OCI-LY3 (cell line): ENCODE results near the gene WARS2.

Experiments used
- CTCF ChIP-seq: fragments of 200-600, 300-600 bp; sonication (generic); IDR thresholded peaks from 2 replicates; pipeline ENCODE4 v1.5.1; 2014; ENCODE audit warnings: antibody characterized with exemption, low read length, low read depth
- EZH2phosphoT487 ChIP-seq: fragments of 200-600 bp; shearing (Covaris generic); IDR thresholded peaks from 2 replicates; pipeline ENCODE4 v1.6.1; 2018; ENCODE audit warnings: antibody characterized with exemption, mixed run types, low read depth

GRCh38 chr1:119083980-119084379 lies 56.5 kb downstream of the WARS2 start:
- no peak for TF ChIP-seq CTCF
- TF ChIP-seq EZH2phosphoT487: no peak
